WI38 (cell line): ENCODE results near the gene LY86.

Source experiments
- H3K4me3 ChIP-seq: 2 replicates; pipeline ENCODE4 v1.5.1; 2011; ENCODE audit warnings: low read depth, mild to moderate bottlenecking, control low read depth, low read length
- CTCF ChIP-seq: IDR thresholded peaks from 2 replicates; pipeline ENCODE4 v1.5.1; 2012; ENCODE audit warnings: low read depth, mild to moderate bottlenecking, control low read depth, low read length

LY86 gene

GRCh38 chr6:6588064-6588923 is at the start of gene LY86:
LY86 (plus strand) TSS chr6:6588720; CDS start chr6:6588735, 15 bp downstream.
- no peak for TF ChIP-seq CTCF

GRCh38 chr6:6539036-6539435 is 49.5 kb upstream of the LY86 start:
- TF ChIP-seq CTCF: no peak

More at GRCh38 chr6:6588064-6588923, at the start of gene LY86:
- H3K4me3 ChIP-seq: no peak within 1 kb of the TSS

GRCh38 chr6:6542357-6542756 is 46.2 kb upstream of the LY86 start:
- no peak for TF ChIP-seq CTCF
- H3K4me3 ChIP-seq: no peak overlapping the region

More at GRCh38 chr6:6539036-6539435, 49.5 kb upstream of the LY86 start:
- H3K4me3 ChIP-seq: no peak overlapping the region

GRCh38 chr6:6543181-6543879 is 45.2 kb upstream of the LY86 start:
- H3K4me3 ChIP-seq: no peak overlapping the region
- no peak for TF ChIP-seq CTCF

GRCh38 chr6:6545616-6546317 is 42.8 kb upstream of the LY86 start:
- no peak for TF ChIP-seq CTCF

GRCh38 chr6:6546318-6547109 is 42.0 kb upstream of the LY86 start:
- peak overlapping the region; percentile 28 for H3K4me3 ChIP-seq
- TF ChIP-seq CTCF: no peak

More at GRCh38 chr6:6545616-6546317, 42.8 kb upstream of the LY86 start:
- no peak overlapping the region for H3K4me3 ChIP-seq
